ENCODE results near the gene CDC7. TPM values are rescaled to one million over a fixed set of nuclear protein-coding genes. Genes with fewer than 3 reads are reported as not detected.
A peak's percentile ranks its signal among the peaks of the same experiment; 100 is the strongest.

CDC7 gene
- total and polyA plus RNA-seq, 9 of the 15 experiments (the other 6 are each of a cell fraction or from before 2014, with no cell fraction given) = 22.3 to 66.8 (median 44.2) TPM

DNA sequence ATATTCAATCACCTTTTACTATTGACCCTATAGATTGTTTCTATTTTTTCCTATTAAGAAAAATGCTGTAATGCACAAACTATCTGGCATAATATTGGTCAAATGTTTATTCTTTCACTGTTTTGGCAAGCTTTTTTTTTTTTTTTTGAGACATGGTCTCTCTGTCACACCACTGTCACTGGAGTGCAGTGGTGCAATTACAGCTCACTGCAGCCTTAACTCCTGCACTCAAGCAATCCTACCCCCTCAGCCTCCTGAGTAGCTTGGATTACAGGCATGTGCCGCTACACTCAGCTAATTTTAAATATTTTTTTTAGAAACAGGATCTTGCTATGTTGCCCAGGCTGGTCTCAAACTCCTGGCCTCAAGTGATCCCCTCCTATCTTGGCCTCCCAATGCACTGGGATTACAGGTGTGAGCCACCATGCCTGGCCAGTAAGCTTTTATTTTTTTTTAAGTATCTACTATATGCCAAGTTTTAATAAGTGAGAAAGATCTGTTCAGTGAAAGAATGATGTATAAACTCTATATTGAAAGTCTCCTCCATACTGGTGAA lies 3.4 kb downstream of the CDC7 start:
- POLR2A ChIA-PET = interaction anchor here (0.8 to 1.2 kb wide), 3 partner anchors 9 to 99 kb away, joined by 3 to 6 read pairs (median 5); partner anchors contain the start of gene HFM1

More for the DNA sequence above, 3.4 kb downstream of the CDC7 start:
- Histone ChIP-seq H3K27me3 (ENCODE audit: control insufficient read depth in 2 of 2, insufficient read depth in 2 of 2, low read length in 2 of 2) (no peaks in the 10 kb centered on the region), H3K9me1 (ENCODE audit: control insufficient read depth, insufficient read depth, low read length) (no peaks in the 10 kb centered on the region), H3K9ac (ENCODE audit: insufficient read depth in 1 of 2, low read depth in 2 of 2, low read length in 2 of 2) (no peak overlapping the region), H3K27ac (ENCODE audit: extremely low read depth, low read depth, low read length) (0 out of 3 replicates have a peak overlapping the region, but pooled peaks have one; percentile 13), H3K9me3 (replicated peaks; ENCODE audit: control insufficient read depth, insufficient read depth, low read depth, low read length) (no peaks in the 10 kb centered on the region), H3K4me2 (ENCODE audit: insufficient read depth, low read length) (peak overlapping the region; percentile 31; the same call in 1 of the 2 replicates), H3K4me1 (replicated peaks in 1 of 2; ENCODE audit: control insufficient read depth in 2 of 2, insufficient read depth in 2 of 2, low read length in 2 of 2) (peaks cover 0 to 43% of the 10 kb centered on the region in 2 experiments), H3K4me3 (no peak overlapping the region), H2AFZ (ENCODE audit: low read depth, low read length) (no peak overlapping the region), H3K36me3 (ENCODE audit: control insufficient read depth, insufficient read depth, low read length) (peaks cover 55% of the 10 kb centered on the region), H3K79me2 (ENCODE audit: control insufficient read depth, insufficient read depth, low read length) (peaks cover 76% of the 10 kb centered on the region), H4K20me1 (replicated peaks; ENCODE audit: control insufficient read depth, insufficient read depth, low read length) (no peaks in the 10 kb centered on the region)
- 54% methylated on average over 1 of the region's 1 CpG for WGBS (ENCODE audit: insufficient coverage, low coverage, missing lambda C conversion rate)
- ATAC-seq (no peak), DNase-seq (ENCODE audit: extremely low read depth in 1 of 4, low spot score in 3 of 4) (peak in 1 of 4 experiments; percentile 21), FAIRE-seq (no peak)
- no TSS peak for BruUV-seq (replicated peaks)
- intact Hi-C loops (cut with micrococcal nuclease) (loop anchor here (5.0 kb wide), 2 partner anchors 222 to 337 kb away; no protein-coding TSS in a partner anchor), in situ Hi-C loops (cut with MboI) (no loop called here)
- TF ChIP-seq ZNF175 (CRISPR knock-in tag; IDR thresholded peaks at IDR 0.05; ENCODE audit: low read depth) (no peak), ZNF121 (CRISPR knock-in tag; conservative IDR thresholded peaks at IDR 0.05) (peak; percentile 91), HLTF (IDR thresholded peaks at IDR 0.05) (no peak), JUNB (CRISPR knock-in tag; conservative IDR thresholded peaks at IDR 0.05) (no peak), CREM (IDR thresholded peaks at IDR 0.05; ENCODE audit: low read depth) (no peak), FOXK1 (CRISPR knock-in tag; IDR thresholded peaks at IDR 0.05; ENCODE audit: borderline replicate concordance) (no peak), HNRNPL (IDR thresholded peaks at IDR 0.05; ENCODE audit: low read depth, low read length) (no peak), SMARCA5 (IDR thresholded peaks at IDR 0.05) (no peak), TBP (optimal IDR thresholded peaks at IDR 0.05; ENCODE audit: low read depth, low read length) (no peak), ZNF263 (CRISPR knock-in tag; IDR thresholded peaks at IDR 0.05; ENCODE audit: borderline replicate concordance) (no peak), BCOR (IDR thresholded peaks at IDR 0.05) (peak; percentile 44; the same call in 1 of the 2 replicates)
- TF ChIP-seq, protein P1, sequence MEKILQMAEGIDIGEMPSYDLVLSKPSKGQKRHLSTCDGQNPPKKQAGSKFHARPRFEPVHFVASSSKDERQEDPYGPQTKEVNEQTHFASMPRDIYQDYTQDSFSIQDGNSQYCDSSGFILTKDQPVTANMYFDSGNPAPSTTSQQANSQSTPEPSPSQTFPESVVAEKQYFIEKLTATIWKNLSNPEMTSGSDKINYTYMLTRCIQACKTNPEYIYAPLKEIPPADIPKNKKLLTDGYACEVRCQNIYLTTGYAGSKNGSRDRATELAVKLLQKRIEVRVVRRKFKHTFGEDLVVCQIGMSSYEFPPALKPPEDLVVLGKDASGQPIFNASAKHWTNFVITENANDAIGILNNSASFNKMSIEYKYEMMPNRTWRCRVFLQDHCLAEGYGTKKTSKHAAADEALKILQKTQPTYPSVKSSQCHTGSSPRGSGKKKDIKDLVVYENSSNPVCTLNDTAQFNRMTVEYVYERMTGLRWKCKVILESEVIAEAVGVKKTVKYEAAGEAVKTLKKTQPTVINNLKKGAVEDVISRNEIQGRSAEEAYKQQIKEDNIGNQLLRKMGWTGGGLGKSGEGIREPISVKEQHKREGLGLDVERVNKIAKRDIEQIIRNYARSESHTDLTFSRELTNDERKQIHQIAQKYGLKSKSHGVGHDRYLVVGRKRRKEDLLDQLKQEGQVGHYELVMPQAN (IDR thresholded peaks at IDR 0.05; ENCODE audit: borderline replicate concordance) = no peak
- TF ChIP-seq, protein P2, sequence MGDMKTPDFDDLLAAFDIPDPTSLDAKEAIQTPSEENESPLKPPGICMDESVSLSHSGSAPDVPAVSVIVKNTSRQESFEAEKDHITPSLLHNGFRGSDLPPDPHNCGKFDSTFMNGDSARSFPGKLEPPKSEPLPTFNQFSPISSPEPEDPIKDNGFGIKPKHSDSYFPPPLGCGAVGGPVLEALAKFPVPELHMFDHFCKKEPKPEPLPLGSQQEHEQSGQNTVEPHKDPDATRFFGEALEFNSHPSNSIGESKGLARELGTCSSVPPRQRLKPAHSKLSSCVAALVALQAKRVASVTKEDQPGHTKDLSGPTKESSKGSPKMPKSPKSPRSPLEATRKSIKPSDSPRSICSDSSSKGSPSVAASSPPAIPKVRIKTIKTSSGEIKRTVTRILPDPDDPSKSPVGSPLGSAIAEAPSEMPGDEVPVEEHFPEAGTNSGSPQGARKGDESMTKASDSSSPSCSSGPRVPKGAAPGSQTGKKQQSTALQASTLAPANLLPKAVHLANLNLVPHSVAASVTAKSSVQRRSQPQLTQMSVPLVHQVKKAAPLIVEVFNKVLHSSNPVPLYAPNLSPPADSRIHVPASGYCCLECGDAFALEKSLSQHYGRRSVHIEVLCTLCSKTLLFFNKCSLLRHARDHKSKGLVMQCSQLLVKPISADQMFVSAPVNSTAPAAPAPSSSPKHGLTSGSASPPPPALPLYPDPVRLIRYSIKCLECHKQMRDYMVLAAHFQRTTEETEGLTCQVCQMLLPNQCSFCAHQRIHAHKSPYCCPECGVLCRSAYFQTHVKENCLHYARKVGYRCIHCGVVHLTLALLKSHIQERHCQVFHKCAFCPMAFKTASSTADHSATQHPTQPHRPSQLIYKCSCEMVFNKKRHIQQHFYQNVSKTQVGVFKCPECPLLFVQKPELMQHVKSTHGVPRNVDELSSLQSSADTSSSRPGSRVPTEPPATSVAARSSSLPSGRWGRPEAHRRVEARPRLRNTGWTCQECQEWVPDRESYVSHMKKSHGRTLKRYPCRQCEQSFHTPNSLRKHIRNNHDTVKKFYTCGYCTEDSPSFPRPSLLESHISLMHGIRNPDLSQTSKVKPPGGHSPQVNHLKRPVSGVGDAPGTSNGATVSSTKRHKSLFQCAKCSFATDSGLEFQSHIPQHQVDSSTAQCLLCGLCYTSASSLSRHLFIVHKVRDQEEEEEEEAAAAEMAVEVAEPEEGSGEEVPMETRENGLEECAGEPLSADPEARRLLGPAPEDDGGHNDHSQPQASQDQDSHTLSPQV (IDR thresholded peaks at IDR 0.05) = no peak
- TF ChIP-seq, protein P3, sequence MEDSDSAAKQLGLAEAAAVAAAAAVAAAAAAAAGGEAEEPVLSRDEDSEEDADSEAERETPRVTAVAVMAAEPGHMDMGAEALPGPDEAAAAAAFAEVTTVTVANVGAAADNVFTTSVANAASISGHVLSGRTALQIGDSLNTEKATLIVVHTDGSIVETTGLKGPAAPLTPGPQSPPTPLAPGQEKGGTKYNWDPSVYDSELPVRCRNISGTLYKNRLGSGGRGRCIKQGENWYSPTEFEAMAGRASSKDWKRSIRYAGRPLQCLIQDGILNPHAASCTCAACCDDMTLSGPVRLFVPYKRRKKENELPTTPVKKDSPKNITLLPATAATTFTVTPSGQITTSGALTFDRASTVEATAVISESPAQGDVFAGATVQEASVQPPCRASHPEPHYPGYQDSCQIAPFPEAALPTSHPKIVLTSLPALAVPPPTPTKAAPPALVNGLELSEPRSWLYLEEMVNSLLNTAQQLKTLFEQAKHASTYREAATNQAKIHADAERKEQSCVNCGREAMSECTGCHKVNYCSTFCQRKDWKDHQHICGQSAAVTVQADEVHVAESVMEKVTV (CRISPR knock-in tag; IDR thresholded peaks at IDR 0.05) = no peak
- CTCF ChIA-PET (ENCODE audit: low intra/inter-chr PET ratio) = no interaction called here
